GM12878 (cell line): Measurements from ENCODE around the gene PSMD14. TPM values are rescaled to one million over a fixed set of nuclear protein-coding genes. Genes with fewer than 3 reads are reported as not detected.

Experiments
- DPF2 ChIP-seq: fragments of 450-650 bp; IDR thresholded peaks from 2 replicates; pipeline ENCODE4 v1.6.1; 2017; ENCODE audit warnings: mild to moderate bottlenecking
- EZH2 ChIP-seq: IDR thresholded peaks from 2 replicates; pipeline ENCODE4 v1.6.1; 2012; ENCODE audit warnings: low read depth, mild to moderate bottlenecking, control low read depth, inconsistent platforms, low read length, borderline replicate concordance; ENCODE audit not compliant: control insufficient read depth
- ZNF24 ChIP-seq: fragments of 450-650 bp; IDR thresholded peaks from 2 replicates; pipeline ENCODE4 v1.6.1; 2017; ENCODE audit warnings: antibody characterized with exemption, mild to moderate bottlenecking
- polyA plus RNA-seq, 11 experiments: library from polyadenylated mRNA; depleted of rRNA in 4 of 11; unstranded in 6 of 11; stranded (reverse) in 5 of 11; fragments of >200 nt; fragmentation: Nextera tagmentation in 4 of 11; fragmentation: Illumina TruSeq in 1 of 11; extraction: Ambion mirVana in 4 of 11; extraction: Trizol in 1 of 11; gene quantifications; 1 replicate in 1 of 11; 2 replicates in 10 of 11; pipeline versions ENCODE4 v1.2.1 to v1.2.3, GENCODE V29; 2011 to 2016; ENCODE audit warnings: inconsistent platforms in 2 of 11, missing spikeins in 2 of 11, low read depth in 1 of 11
- total RNA-seq, 4 experiments: library from RNA; depleted of rRNA in 3 of 4; stranded (reverse); fragments of >200 nt in 3 of 4; fragmentation: Illumina TruSeq in 1 of 4; extraction: Trizol in 1 of 4; gene quantifications; 2 replicates each; pipeline versions ENCODE4 v1.2.1 to v1.2.3, GENCODE V29; 2013 to 2021
- TF ChIP-seq, protein P1 (sequence below): fragments of 450-650 bp; formaldehyde crosslinking; IDR thresholded peaks from 2 replicates; pipeline ENCODE4 v1.4.0; 2022; ENCODE audit warnings: mild to moderate bottlenecking, moderate library complexity
- TF ChIP-seq, protein P2 (sequence below): fragments of 450-650 bp; IDR thresholded peaks from 2 replicates; pipeline ENCODE4 v1.6.1; 2017; ENCODE audit warnings: mild to moderate bottlenecking, moderate library complexity
- TF ChIP-seq, protein P3 (sequence below): fragments of 450-650 bp; IDR thresholded peaks from 2 replicates; pipeline ENCODE4 v1.6.1; 2018; ENCODE audit warnings: borderline replicate concordance, mild to moderate bottlenecking; ENCODE audit not compliant: partially characterized antibody

The PSMD14 gene
- total and polyA plus RNA-seq, 10 of the 15 experiments (the other 5 are each of a cell fraction or from before 2014, with no cell fraction given), result 70.5 to 253 (median 127) TPM

- TF ChIP-seq, protein P1, sequence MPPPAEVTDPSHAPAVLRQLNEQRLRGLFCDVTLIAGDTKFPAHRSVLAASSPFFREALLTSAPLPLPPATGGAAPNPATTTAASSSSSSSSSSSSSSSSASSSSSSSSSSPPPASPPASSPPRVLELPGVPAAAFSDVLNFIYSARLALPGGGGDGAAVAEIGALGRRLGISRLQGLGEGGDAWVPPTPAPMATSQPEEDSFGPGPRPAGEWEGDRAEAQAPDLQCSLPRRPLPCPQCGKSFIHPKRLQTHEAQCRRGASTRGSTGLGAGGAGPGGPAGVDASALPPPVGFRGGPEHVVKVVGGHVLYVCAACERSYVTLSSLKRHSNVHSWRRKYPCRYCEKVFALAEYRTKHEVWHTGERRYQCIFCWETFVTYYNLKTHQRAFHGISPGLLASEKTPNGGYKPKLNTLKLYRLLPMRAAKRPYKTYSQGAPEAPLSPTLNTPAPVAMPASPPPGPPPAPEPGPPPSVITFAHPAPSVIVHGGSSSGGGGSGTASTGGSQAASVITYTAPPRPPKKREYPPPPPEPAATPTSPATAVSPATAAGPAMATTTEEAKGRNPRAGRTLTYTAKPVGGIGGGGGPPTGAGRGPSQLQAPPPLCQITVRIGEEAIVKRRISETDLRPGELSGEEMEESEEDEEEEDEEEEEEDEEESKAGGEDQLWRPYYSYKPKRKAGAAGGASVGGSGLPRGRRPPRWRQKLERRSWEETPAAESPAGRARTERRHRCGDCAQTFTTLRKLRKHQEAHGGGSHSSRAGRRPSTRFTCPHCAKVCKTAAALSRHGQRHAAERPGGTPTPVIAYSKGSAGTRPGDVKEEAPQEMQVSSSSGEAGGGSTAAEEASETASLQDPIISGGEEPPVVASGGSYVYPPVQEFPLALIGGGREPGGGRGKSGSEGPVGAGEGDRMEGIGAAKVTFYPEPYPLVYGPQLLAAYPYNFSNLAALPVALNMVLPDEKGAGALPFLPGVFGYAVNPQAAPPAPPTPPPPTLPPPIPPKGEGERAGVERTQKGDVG (CRISPR knock-in tag), result no peak
- TF ChIP-seq ZNF24, result no peak
- TF ChIP-seq DPF2, result no peak
- TF ChIP-seq, protein P2, sequence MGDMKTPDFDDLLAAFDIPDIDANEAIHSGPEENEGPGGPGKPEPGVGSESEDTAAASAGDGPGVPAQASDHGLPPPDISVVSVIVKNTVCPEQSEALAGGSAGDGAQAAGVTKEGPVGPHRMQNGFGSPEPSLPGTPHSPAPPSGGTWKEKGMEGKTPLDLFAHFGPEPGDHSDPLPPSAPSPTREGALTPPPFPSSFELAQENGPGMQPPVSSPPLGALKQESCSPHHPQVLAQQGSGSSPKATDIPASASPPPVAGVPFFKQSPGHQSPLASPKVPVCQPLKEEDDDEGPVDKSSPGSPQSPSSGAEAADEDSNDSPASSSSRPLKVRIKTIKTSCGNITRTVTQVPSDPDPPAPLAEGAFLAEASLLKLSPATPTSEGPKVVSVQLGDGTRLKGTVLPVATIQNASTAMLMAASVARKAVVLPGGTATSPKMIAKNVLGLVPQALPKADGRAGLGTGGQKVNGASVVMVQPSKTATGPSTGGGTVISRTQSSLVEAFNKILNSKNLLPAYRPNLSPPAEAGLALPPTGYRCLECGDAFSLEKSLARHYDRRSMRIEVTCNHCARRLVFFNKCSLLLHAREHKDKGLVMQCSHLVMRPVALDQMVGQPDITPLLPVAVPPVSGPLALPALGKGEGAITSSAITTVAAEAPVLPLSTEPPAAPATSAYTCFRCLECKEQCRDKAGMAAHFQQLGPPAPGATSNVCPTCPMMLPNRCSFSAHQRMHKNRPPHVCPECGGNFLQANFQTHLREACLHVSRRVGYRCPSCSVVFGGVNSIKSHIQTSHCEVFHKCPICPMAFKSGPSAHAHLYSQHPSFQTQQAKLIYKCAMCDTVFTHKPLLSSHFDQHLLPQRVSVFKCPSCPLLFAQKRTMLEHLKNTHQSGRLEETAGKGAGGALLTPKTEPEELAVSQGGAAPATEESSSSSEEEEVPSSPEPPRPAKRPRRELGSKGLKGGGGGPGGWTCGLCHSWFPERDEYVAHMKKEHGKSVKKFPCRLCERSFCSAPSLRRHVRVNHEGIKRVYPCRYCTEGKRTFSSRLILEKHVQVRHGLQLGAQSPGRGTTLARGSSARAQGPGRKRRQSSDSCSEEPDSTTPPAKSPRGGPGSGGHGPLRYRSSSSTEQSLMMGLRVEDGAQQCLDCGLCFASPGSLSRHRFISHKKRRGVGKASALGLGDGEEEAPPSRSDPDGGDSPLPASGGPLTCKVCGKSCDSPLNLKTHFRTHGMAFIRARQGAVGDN, result no peak
- TF ChIP-seq, protein P3, sequence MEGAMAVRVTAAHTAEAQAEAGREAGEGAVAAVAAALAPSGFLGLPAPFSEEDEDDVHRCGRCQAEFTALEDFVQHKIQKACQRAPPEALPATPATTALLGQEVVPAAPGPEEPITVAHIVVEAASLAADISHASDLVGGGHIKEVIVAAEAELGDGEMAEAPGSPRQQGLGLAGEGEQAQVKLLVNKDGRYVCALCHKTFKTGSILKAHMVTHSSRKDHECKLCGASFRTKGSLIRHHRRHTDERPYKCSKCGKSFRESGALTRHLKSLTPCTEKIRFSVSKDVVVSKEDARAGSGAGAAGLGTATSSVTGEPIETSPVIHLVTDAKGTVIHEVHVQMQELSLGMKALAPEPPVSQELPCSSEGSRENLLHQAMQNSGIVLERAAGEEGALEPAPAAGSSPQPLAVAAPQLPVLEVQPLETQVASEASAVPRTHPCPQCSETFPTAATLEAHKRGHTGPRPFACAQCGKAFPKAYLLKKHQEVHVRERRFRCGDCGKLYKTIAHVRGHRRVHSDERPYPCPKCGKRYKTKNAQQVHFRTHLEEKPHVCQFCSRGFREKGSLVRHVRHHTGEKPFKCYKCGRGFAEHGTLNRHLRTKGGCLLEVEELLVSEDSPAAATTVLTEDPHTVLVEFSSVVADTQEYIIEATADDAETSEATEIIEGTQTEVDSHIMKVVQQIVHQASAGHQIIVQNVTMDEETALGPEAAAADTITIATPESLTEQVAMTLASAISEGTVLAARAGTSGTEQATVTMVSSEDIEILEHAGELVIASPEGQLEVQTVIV, result no peak
- no peak for TF ChIP-seq EZH2
These were observed 27.4 kb downstream of the PSMD14 start (continued) for GRCh38 chr2:161335626-161336025.
